SH-SY5Y (cell line): ENCODE results near the gene RNASEH2C.

ENCODE experiments used
- GATA2 ChIP-seq: IDR thresholded peaks from 2 replicates; pipeline ENCODE4 v1.6.1; 2011; ENCODE audit warnings: mild to moderate bottlenecking, low read depth, low read length
- GATA3 ChIP-seq: IDR thresholded peaks from 2 replicates; pipeline ENCODE4 v1.6.1; 2011; ENCODE audit warnings: low read depth, mild to moderate bottlenecking, low read length, moderate library complexity

DNA sequence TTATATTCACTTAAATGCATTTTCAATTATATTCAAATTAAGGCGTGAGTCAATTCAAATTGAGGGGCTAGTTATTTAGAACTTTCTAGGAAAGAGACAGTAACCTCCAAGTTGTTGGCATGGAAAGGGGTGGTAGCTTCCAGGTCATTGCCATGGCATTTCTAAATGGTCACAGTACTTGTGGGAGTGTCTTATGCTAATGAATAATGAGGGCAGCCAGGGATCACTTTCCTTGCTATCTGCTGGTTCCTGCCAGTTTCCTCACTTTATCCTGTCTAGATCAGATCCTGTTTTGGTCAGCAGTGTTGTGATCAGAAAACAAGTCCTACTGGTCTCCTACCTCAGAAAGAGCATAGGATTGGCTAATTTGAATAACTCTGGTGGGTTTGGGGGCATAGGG, 21.8 kb upstream of the RNASEH2C start:
- no peak for TF ChIP-seq GATA2
- TF ChIP-seq GATA3, result no peak
